ENCODE measurements around the gene PRR14. TPM values are rescaled to one million over a fixed set of nuclear protein-coding genes. Genes with fewer than 3 reads are reported as not detected.

Gene PRR14
- polyA plus RNA-seq, 1 experiment: 5.2 TPM

DNA sequence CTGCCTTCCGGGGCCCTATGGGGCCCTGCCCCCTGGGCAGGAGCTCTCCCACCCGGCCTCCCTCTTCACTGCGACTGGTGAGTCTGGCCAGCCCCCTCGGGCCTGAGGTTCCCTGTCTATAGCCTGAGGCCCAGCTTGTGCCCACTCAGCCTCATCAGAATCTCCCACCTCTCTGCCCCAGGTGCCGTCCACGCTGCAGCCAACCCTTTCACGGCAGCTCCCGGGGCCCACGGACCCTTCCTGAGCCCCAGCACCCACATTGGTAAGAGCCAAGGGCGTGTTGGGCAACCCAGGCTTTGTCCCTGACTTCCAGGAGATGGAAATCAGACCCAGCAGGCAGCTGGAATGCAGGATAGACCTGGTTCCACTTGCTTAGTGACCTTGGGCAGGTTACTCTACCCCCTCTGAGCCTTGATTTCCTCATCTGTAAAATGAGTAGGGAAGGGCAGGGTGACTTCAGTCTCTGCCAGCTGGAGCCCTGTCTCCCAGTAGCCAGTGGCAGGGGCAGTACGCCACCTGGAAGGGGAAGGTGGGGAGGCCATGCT, 16.7 kb downstream of the PRR14 start:
- DNase-seq (ENCODE audit: low read depth): no peak
- CTCF ChIA-PET: interaction anchor here (1.4 kb wide), 1 partner anchor 26 kb away, joined by 4 read pairs; no protein-coding TSS in a partner anchor
- peaks cover 47% of the 10 kb centered on the region for H3K36me3 ChIP-seq (ENCODE audit: control insufficient read depth, insufficient read depth, low read length)
- TF ChIP-seq, protein P1, sequence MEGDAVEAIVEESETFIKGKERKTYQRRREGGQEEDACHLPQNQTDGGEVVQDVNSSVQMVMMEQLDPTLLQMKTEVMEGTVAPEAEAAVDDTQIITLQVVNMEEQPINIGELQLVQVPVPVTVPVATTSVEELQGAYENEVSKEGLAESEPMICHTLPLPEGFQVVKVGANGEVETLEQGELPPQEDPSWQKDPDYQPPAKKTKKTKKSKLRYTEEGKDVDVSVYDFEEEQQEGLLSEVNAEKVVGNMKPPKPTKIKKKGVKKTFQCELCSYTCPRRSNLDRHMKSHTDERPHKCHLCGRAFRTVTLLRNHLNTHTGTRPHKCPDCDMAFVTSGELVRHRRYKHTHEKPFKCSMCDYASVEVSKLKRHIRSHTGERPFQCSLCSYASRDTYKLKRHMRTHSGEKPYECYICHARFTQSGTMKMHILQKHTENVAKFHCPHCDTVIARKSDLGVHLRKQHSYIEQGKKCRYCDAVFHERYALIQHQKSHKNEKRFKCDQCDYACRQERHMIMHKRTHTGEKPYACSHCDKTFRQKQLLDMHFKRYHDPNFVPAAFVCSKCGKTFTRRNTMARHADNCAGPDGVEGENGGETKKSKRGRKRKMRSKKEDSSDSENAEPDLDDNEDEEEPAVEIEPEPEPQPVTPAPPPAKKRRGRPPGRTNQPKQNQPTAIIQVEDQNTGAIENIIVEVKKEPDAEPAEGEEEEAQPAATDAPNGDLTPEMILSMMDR (IDR thresholded peaks at IDR 0.05; ENCODE audit: insufficient read depth, low read depth, low read length): no peak
- H3K4me3 ChIP-seq (ENCODE audit: low read depth, low read length): no peak overlapping the region
- H3K27me3 ChIP-seq (ENCODE audit: control insufficient read depth, insufficient read depth, low read length): no peaks in the 10 kb centered on the region
- POLR2A ChIA-PET: no interaction called here

DNA sequence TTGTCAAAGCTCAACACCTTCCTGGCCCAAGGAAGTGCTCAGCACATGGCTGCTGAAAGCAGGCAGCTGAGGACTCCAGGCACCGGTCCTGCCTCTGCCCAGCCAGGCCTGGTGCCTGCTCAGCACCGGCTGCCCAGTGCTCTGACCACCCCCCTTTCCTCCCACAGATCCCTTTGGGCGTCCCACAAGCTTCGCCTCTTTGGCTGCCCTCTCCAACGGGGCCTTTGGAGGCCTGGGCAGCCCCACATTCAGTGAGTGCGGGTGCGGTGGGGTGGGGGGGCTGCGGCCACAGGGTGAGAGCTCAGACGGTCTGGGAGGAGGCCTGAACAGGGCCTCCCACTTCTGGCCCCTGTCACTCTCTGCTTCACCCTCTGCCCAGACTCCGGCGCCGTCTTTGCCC, 17.6 kb downstream of the PRR14 start:
- no peak for DNase-seq (ENCODE audit: low read depth)
- Histone ChIP-seq H3K27me3 (ENCODE audit: control insufficient read depth, insufficient read depth, low read length) (no peaks in the 10 kb centered on the region), H3K4me3 (ENCODE audit: low read depth, low read length) (no peak overlapping the region), H3K36me3 (ENCODE audit: control insufficient read depth, insufficient read depth, low read length) (peaks cover 42% of the 10 kb centered on the region)
- ChIA-PET CTCF (interaction anchor here (0.8 kb wide), 1 partner anchor 9 kb away, joined by 3 read pairs; no protein-coding TSS in a partner anchor), POLR2A (no interaction called here)
- TF ChIP-seq, protein P1 (IDR thresholded peaks at IDR 0.05; ENCODE audit: insufficient read depth, low read depth, low read length): no peak

DNA sequence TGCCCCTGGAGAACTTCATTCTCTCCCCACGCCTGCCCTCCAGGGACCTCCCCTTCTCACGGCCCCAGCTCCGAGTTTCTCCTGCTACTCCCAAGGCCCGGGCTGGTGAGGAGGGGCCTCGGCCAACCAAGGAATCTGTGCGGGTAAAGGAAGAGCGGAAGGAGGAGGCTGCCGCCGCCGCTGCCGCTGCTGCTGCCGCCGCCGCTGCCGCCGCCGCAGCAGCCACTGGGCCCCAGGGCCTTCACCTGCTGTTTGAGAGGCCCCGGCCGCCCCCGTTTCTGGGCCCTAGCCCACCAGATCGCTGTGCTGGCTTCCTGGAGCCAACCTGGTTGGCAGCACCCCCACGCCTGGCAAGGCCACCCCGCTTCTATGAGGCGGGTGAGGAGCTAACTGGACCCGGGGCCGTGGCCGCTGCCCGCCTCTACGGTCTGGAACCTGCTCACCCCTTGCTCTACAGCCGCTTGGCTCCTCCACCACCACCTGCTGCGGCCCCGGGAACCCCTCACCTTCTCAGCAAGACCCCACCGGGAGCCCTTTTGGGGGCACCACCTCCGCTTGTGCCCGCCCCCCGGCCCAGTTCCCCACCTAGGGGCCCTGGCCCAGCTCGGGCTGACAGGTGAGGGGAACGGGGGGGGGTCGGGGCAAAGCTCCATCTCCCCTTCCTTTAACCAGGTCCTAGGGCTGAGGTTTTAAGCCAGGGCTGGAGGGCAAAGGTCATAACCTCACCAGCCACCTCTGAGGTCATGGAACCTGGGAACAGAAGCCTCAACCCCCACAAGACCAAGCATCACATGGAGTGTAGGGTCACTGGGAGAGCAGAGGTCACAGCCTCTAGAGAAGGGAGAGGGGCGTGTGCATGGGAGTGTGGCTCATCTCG, 18.5 kb downstream of the PRR14 start:
- ChIA-PET POLR2A (no interaction called here), CTCF (interaction anchor here (1.0 kb wide), 1 partner anchor 10 kb away, joined by 5 read pairs; no protein-coding TSS in a partner anchor)
- Histone ChIP-seq H3K27me3 (ENCODE audit: control insufficient read depth, insufficient read depth, low read length) (no peaks in the 10 kb centered on the region), H3K4me3 (ENCODE audit: low read depth, low read length) (no peak overlapping the region), H3K36me3 (ENCODE audit: control insufficient read depth, insufficient read depth, low read length) (peaks cover 36% of the 10 kb centered on the region)
- no peak for DNase-seq (ENCODE audit: low read depth)
- TF ChIP-seq, protein P1 (IDR thresholded peaks at IDR 0.05; ENCODE audit: insufficient read depth, low read depth, low read length): no peak

DNA sequence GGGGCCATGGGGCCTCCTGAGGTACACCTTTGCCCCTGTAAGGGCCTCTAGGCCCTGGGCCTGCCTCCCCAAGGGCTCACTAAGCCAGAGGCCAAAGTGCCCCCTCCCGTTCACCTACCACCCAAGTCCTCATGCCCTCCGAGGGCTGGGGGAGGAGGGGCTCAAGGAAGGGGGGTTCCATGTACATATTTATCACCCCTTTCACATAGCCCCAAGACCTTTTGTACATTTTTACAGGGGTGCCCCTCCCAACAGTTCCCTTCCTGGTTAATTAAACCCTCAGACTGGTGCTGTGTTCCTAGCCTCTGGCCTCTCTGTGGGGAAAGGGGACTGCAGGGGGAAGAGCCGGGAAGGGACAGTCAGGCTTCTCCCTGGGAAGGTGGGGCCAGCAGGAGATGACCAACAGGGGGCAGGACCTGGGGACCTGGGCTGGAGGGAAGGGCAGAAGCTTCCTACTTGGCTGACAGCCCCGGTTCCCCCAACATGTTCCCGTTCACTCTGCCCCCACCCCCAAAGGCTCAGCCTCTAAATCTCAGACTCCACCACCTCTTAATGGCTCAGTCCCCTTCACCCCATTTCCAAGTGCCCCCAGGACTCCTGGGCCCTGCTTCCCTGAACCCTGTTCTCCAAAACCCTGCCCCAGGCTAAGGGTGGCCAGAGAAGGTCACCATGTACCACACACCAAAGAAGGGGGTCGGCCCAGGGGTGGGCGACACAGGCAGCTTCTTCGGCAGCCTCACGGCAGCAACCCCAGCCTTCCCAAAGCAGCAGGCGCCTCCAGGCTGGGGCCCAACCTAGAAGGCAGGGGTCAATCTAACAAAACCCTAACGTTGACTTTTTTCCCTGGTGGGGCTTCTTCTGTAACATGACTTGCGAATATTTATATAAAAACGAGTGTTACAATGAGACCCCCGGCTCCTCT, 19.4 kb downstream of the PRR14 start:
- POLR2A ChIA-PET: no interaction called here

More for the DNA sequence above, 19.4 kb downstream of the PRR14 start:
- CTCF ChIA-PET: interaction anchor here (1.0 kb wide), 1 partner anchor 11 kb away, joined by 5 read pairs; no protein-coding TSS in a partner anchor
- TF ChIP-seq, protein P1 (IDR thresholded peaks at IDR 0.05; ENCODE audit: insufficient read depth, low read depth, low read length): no peak
- no peaks in the 10 kb centered on the region for H3K27me3 ChIP-seq (ENCODE audit: control insufficient read depth, insufficient read depth, low read length)
- H3K36me3 ChIP-seq (ENCODE audit: control insufficient read depth, insufficient read depth, low read length): peaks cover 32% of the 10 kb centered on the region
- DNase-seq (ENCODE audit: low read depth): no peak
- no peak overlapping the region for H3K4me3 ChIP-seq (ENCODE audit: low read depth, low read length)
